Fibroblast of skin of scalp (primary cell): ENCODE measurements around the gene CRB2. TPM values are rescaled to one million over a fixed set of nuclear protein-coding genes. Genes with fewer than 3 reads are reported as not detected.

Experiments used
- DNase-seq: peaks from one replicate; pipeline ENCODE4 v3.0.0-alpha.2; 2013
- polyA plus RNA-seq, 2 experiments: library from polyadenylated mRNA; unstranded; fragments of 120-200 nt; gene quantifications; one replicate each; pipeline ENCODE4 v1.2.1, GENCODE V29; 2013; ENCODE audit not compliant: insufficient read length in 2 of 2

CRB2 gene
- polyA plus RNA-seq (2013, experiment 1 of 2; ENCODE audit: insufficient read length) = not detected
- polyA plus RNA-seq (2013, experiment 2 of 2; ENCODE audit: insufficient read length) = 0.18 TPM

DNA sequence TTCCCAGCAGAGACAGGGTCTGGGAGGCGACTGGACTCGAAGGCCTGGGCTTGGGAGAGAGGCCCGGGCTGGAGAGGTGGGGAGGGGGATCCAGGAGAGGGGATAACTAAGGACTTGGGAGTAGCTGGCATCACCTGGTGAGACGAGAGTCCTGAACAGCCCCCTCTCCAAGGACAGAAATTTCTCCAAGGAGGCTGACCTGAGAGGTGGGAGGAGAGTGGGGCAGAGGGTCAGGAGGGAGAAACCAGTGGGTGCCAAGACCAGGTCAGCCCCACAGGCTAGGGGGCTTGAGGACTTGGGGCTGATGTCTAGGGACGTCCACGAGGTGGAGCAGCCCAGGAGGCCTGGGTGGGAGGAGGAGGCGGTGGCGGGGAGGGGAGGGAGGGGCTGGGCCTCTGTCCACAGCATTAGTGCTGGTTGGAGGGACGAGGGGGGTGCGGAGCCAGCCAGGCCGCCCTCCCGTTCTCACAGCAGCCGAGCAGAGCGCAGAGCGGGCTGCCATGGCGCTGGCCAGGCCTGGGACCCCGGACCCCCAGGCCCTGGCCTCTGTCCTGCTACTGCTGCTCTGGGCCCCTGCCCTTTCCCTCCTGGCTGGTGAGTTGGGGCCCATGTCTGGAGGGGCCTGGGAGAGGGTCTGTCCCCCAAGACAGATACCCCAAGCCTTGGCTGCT is at the start of gene CRB2:
Gene CRB2 (plus strand): TSS at position 437 of the 671 bp plus-strand sequence. CDS start 64 bp downstream, at position 501.
- DNase-seq = no peak

DNA sequence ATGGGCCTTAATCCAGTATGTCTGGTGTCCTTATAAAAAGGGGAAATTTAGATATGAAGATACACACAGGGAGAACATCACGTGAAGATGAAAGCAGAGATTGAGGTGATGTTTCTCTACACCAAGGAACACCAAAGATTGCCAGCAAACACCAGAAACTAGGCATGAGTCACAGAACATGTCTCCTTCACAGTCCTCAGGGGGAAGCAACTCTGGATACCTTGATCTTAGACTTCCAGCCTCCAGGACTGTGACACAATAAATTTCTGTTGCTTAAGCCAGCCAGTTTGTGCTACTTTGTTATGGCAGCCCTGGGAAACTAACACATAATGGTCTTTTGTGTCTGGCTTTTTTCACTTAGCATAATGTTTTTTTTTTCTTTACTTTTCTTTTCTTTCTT is 46.4 kb upstream of the CRB2 start:
- DNase-seq = no peak

- no peak for DNase-seq
These were observed 45.3 kb upstream of the CRB2 start for GRCh38 chr9:123310551-123311249.

- no peak for DNase-seq
These were observed 44.7 kb upstream of the CRB2 start for GRCh38 chr9:123311250-123311752.

DNA sequence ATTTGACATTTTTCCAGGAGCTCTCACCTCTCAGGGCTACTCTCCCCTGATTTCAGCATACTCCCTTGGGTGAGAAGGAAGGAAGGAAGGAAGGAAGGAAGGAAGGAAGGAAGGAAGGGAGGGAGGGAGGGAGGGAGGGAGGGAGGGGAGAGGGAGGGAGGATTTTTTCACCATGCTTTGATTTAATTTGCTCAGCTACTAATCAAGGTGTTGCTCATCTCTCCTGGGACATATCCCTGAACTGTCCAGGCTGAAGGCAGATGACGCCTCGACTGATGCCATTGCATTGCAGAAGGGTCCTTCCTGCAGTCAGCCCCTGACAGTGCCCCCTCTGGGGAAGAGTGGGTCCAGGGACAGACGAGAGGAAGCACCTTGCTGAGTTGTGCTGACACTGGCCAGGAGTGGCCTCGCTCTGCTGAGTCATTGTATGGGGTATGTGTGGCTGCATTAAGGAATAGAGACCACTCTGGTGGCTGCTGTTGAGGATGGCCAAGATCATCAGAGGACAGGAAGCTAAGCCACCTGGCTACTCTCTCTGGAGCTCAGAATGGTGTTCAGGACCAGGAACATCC is 43.6 kb upstream of the CRB2 start:
- DNase-seq = no peak

DNA sequence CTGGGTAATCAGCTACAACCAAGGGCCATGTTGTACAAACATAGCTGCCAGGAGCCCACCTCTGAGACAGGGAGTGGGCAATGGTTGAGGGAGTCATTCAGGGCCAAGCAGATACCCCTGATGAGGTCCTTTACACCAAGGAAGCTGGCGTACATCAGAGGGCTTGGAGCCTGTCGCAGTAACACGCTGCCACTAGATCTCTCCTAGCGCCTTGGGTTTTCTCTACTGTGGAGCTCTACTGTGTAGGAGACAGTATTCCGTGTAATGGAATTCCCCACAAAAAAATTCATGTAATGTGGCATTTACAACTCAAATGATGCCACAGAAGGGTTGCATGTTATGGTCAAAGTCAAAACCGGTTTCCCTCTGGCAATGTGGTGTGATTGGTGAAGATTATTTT is 41.4 kb upstream of the CRB2 start:
- DNase-seq = no peak

GRCh38 chr9:123315635-123316034 is 40.4 kb upstream of the CRB2 start:
- no peak for DNase-seq

DNA sequence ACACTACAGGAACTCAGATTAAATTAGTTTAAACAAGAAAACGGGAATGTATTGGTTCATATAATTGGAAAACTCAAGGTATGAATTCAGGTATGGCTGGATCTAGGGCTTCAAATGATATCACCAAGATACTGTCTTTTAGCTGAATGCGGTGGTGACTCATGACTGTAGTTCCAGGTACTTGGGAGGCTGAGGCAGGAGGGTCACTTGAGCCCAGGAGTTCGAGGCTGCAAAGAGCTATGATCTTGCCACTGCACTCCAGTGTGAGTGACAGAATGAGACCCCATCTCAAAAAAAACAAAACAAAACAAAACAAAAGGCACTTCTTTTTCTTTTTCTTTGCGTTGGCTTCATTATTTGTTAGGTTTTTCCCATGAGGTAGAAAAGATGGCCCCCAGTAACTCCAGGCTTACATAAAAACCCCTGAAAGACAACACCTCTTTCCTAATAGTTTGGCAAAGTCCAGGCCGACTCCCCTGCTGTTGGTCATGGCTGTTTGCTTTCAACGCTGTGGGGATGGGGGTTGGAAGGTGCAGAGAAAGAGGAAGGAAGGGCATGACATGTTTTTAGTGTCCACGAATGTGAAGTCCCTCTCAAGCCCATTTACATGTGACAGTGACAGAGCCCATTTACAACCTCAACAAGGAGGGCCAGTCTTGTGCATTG is 39.8 kb upstream of the CRB2 start:
- no peak for DNase-seq

DNA sequence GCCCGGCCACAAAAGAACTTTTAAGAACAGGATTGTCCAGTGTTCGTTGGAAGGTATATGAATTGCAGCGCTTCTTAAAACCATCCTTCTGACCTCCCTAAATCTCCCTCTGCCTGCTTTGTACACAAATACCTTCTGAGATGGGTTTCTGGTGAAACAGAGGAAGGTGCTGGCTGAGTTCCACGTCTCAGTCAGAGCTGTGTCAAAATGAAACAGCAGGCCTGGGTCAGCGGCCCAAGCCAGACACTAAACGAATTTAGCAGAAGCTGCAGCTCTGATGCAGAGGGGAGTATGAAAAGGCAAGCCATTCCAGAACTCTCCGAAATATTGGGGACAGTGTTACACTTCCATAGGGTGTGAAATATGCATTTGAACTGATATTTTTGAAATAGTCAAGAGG is 37.8 kb upstream of the CRB2 start:
- DNase-seq = no peak

GRCh38 chr9:123318961-123319421 is 37.0 kb upstream of the CRB2 start:
- no peak for DNase-seq

DNA sequence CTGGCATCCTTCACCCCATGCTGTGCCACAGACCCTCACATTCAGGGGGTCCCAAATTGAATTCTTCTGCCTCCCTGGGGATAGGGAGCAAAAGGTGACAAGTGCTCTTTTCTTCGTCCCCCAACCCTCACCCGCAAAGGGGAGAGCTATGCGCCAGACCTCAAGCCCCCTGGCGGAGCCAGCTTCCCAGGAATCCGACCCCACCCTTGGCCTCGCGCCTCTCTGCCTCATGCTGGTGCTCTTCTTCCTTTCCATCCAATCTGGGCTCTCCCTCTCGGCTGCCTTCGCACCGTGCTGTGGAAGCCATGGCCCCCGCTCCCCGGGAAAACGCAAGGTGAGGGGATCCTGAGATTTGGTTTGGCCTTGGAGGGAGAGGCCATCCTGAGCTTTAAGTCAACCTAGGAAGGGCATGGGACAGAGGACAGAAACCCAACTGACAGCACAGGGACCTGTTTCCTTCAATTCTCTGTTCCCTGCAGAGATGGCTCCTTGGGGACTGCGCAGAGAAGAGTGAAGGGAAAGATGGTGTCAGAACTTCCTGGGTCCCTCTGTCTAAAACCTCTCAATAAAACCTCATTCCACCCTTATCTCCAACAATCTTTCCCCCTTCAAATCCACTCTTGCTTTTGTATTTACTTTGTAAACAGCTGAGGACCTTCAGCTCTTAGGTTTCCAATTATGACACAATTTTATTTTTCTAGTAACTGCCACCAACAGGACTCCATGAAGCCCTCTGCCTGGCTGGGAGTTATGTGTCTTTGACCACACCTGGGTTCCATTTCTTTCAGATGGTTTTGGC is 36.3 kb upstream of the CRB2 start:
- DNase-seq = no peak

DNA sequence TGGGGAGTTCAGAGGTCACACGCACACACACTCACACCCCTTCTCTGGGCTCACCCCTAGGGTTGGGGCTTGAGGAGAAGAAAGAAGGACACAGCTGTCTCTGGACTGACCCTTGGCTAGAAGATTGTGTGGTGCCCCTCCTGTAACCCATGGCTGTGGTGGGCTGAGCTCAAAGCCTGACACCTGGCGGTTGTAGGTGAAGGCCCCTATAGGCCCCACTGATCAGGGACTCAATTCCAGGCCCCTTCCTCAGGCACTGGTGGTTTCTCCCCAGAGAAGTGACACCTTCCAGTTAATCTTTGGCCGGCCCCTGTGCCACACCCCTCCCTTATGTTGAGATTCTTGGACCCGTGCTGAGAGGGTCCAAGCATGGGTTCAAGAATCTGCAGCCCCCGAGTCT is 35.2 kb upstream of the CRB2 start:
- no peak for DNase-seq

GRCh38 chr9:123321616-123322272 is 34.3 kb upstream of the CRB2 start:
- DNase-seq = no peak

DNA sequence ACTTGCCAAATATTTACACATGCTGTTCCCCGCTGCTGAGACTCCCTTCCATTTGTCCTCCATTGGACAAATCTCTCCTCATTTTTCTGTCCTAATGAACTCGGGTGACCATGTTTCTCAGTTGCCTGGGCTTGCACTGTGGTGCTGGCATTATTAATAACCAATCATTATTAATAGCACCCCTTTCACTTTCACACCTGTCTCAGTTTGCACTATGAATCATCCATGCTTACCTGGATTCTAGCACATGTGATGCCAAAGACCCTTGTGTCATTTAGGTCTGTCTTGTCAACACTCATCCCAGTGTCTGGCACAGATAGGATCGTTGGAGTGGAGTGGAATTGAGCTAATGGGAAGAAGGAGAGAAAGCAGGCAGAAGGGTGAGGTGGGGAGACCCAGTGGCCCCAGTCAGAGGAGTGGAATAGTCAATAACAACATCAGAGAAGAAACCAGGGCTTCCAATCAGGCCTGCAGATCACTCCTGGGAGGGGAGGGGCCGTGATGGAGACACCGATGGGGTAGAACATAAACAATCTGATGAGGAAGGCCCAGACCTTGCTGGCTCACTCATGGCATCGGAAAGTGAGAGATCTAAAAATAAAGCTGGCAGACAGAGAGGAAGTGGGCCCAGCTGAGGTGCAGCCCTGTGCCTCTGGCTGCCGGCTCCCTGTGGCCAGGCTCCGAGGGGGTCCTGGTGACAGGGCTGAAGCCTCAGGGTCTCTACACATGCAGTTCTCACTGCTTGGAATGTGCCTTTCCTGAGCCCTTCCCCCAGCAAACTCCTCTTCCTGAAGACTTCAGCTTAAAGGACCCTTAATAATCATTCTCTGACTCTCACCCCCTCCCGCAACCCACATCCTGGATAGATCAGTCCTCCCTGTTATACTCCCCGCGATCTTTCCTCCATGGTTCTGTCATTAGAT is 33.5 kb upstream of the CRB2 start:
- no peak for DNase-seq

DNA sequence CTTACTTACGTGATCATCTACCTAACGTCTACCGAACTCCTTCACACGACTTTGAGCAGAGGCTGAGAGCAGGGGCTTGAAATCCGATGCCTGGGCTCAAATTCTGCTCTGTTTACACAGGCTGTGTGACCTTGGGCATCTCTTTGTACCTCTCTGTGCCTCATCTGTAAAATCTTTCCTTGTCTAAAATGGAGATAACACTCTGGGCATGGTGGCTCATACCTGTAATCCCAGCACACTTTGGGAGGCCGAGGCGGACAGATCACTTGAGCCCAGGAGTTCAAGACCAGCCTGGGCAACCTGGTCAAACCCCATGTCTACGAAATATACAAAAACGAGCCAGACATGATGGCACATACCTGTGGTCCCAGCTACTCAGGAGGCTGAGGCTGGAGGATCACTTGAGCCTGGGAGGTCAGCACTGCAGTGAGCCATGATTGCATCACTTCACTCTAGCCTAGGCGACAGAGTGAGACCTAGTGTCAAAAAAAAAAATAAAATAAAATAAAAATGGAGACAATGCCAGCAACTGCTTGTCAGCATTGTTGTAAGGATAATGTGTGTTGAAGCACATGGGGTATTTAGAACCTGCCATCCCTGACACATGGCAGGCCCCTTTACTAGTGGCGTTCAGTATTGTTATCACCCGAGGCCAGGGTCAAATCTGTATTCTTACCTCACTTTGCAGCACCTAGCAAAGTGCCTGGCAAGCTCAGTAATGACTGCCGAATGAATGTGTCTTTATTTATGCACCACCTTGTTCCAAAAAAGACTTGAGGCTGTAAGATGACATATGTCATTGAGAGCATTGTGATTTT is 32.6 kb upstream of the CRB2 start:
- no peak for DNase-seq

DNA sequence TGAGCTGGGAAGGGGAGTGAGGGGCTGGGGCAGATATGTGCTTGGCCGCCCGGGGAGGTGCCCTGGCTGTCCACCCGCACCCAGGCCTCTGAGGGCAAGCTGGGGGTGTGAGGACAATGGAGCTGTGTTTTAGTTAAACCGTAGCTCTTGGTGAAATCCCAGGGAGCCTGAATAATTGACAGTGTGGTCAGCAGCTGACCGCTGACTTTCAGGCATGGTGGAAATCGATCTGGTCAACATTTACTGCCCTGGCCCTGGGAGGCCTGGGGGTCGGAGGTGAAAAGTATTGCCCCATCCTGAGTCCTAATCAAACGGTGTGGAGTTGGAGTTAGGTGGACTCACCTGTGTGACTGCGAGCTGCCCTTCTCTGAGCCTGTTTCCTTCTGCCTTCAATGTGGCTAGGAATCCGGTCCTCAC is 31.2 kb upstream of the CRB2 start:
- no peak for DNase-seq

- DNase-seq = no peak
These were observed 29.8 kb upstream of the CRB2 start for GRCh38 chr9:123326187-123326586.

- no peak for DNase-seq
These were observed 29.3 kb upstream of the CRB2 start for GRCh38 chr9:123326662-123327093.

DNA sequence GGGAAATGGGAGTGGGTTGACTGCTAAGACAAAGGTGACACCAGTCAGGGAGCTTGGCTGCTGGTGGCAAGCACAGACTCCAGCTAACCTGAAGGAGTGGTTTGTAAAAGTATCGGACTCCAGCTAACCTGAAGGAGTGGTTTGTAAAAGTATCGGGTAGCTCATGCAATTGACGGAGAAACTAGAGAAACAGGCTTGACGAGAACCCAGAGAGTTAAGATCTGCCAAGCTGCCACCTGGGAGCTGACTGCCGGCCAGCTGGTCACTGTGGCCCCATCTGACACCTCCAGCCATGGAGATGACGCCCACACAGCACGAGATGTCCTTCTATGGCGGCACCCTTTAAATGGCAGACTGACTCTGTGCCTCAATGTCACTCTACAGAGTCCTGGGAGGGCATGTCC is 28.3 kb upstream of the CRB2 start:
- DNase-seq = no peak
